ENCODE measurements around the gene ELL2. TPM values are rescaled to one million over a fixed set of nuclear protein-coding genes. Genes with fewer than 3 reads are reported as not detected.

ELL2 gene
- total and polyA plus RNA-seq, 2 of the 13 experiments (the other 11 are each of a cell fraction or from before 2014, with no cell fraction given): 78.9 to 97.1 TPM

DNA sequence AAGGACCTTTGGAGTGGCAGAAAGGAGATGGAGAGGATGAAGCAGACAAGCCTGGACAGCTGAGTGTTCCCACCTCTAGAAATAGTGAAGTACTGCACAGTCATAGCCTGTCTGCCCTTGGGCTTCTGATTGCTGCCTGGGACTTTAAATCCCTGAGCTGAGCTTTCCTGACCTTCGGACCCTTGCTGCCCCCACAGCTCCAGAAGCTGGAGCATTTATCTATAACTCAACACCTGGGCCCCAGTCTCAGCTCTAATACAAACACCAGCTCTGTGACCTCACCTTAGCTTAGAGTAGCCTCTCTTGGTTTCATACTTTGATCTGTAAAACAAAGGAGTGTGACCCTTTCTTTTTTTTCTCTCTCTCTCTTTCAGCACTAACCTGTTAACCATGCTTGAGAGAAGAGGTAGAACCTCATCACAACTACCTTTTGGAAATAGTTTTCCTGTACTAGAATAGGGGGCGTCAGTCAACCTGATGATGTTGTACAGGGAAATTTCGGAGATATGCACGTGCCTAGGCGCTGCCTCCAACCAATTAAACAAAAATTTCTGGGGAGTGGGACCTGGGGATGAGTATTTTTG, 25.4 kb upstream of the ELL2 start (continued):
- TF ChIP-seq, protein P1, sequence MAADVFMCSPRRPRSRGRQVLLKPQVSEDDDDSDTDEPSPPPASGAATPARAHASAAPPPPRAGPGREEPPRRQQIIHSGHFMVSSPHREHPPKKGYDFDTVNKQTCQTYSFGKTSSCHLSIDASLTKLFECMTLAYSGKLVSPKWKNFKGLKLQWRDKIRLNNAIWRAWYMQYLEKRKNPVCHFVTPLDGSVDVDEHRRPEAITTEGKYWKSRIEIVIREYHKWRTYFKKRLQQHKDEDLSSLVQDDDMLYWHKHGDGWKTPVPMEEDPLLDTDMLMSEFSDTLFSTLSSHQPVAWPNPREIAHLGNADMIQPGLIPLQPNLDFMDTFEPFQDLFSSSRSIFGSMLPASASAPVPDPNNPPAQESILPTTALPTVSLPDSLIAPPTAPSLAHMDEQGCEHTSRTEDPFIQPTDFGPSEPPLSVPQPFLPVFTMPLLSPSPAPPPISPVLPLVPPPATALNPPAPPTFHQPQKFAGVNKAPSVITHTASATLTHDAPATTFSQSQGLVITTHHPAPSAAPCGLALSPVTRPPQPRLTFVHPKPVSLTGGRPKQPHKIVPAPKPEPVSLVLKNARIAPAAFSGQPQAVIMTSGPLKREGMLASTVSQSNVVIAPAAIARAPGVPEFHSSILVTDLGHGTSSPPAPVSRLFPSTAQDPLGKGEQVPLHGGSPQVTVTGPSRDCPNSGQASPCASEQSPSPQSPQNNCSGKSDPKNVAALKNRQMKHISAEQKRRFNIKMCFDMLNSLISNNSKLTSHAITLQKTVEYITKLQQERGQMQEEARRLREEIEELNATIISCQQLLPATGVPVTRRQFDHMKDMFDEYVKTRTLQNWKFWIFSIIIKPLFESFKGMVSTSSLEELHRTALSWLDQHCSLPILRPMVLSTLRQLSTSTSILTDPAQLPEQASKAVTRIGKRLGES (CRISPR knock-in tag; IDR thresholded peaks at IDR 0.05; ENCODE audit: borderline replicate concordance): no peak
- TF ChIP-seq ZNF337 (CRISPR knock-in tag; IDR thresholded peaks at IDR 0.05; ENCODE audit: borderline replicate concordance, low read depth) (no peak), ZNF530 (CRISPR knock-in tag; IDR thresholded peaks at IDR 0.05; ENCODE audit: low read depth) (no peak), PLRG1 (conservative IDR thresholded peaks at IDR 0.05) (no peak), IKZF1 (IDR thresholded peaks at IDR 0.05) (no peak), ARNT2 (CRISPR knock-in tag; IDR thresholded peaks at IDR 0.05; ENCODE audit: low read depth) (peak; percentile 61; the same call in 1 of the 2 replicates), NCOA2 (CRISPR knock-in tag; IDR thresholded peaks at IDR 0.05) (peak; percentile 97), ZNF850 (CRISPR knock-in tag; conservative IDR thresholded peaks at IDR 0.05) (no peak), BRCA1 (CRISPR knock-in tag; IDR thresholded peaks at IDR 0.05) (0 out of 2 replicates have a peak, but pooled peaks have one; percentile 17), SOX5 (CRISPR knock-in tag; IDR thresholded peaks at IDR 0.05; ENCODE audit: borderline replicate concordance) (peak; percentile 99)
- TF ChIP-seq, protein P2, sequence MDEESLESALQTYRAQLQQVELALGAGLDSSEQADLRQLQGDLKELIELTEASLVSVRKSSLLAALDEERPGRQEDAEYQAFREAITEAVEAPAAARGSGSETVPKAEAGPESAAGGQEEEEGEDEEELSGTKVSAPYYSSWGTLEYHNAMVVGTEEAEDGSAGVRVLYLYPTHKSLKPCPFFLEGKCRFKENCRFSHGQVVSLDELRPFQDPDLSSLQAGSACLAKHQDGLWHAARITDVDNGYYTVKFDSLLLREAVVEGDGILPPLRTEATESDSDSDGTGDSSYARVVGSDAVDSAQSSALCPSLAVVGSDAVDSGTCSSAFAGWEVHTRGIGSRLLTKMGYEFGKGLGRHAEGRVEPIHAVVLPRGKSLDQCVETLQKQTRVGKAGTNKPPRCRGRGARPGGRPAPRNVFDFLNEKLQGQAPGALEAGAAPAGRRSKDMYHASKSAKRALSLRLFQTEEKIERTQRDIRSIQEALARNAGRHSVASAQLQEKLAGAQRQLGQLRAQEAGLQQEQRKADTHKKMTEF (CRISPR knock-in tag; IDR thresholded peaks at IDR 0.05): peak; percentile 96
- TF ChIP-seq, protein P3, sequence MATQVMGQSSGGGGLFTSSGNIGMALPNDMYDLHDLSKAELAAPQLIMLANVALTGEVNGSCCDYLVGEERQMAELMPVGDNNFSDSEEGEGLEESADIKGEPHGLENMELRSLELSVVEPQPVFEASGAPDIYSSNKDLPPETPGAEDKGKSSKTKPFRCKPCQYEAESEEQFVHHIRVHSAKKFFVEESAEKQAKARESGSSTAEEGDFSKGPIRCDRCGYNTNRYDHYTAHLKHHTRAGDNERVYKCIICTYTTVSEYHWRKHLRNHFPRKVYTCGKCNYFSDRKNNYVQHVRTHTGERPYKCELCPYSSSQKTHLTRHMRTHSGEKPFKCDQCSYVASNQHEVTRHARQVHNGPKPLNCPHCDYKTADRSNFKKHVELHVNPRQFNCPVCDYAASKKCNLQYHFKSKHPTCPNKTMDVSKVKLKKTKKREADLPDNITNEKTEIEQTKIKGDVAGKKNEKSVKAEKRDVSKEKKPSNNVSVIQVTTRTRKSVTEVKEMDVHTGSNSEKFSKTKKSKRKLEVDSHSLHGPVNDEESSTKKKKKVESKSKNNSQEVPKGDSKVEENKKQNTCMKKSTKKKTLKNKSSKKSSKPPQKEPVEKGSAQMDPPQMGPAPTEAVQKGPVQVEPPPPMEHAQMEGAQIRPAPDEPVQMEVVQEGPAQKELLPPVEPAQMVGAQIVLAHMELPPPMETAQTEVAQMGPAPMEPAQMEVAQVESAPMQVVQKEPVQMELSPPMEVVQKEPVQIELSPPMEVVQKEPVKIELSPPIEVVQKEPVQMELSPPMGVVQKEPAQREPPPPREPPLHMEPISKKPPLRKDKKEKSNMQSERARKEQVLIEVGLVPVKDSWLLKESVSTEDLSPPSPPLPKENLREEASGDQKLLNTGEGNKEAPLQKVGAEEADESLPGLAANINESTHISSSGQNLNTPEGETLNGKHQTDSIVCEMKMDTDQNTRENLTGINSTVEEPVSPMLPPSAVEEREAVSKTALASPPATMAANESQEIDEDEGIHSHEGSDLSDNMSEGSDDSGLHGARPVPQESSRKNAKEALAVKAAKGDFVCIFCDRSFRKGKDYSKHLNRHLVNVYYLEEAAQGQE (IDR thresholded peaks at IDR 0.05; ENCODE audit: borderline replicate concordance in 1 of 2, low read depth in 1 of 2, low read length in 2 of 2): peak in 1 of 2 experiments; percentile 76; a peak in 2 of 4 replicates
- TF ChIP-seq, protein P4, sequence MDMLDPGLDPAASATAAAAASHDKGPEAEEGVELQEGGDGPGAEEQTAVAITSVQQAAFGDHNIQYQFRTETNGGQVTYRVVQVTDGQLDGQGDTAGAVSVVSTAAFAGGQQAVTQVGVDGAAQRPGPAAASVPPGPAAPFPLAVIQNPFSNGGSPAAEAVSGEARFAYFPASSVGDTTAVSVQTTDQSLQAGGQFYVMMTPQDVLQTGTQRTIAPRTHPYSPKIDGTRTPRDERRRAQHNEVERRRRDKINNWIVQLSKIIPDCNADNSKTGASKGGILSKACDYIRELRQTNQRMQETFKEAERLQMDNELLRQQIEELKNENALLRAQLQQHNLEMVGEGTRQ (IDR thresholded peaks at IDR 0.05; ENCODE audit: low read depth, low read length): no peak
- TF ChIP-seq, protein P4 (CRISPR knock-in tag; IDR thresholded peaks at IDR 0.05; ENCODE audit: borderline replicate concordance): no peak
- TF ChIP-seq, protein P5, sequence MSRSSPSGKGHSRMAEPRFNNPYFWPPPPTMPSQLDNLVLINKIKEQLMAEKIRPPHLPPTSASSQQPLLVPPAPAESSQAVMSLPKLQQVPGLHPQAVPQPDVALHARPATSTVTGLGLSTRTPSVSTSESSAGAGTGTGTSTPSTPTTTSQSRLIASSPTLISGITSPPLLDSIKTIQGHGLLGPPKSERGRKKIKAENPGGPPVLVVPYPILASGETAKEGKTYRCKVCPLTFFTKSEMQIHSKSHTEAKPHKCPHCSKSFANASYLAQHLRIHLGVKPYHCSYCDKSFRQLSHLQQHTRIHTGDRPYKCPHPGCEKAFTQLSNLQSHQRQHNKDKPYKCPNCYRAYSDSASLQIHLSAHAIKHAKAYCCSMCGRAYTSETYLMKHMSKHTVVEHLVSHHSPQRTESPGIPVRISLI (CRISPR knock-in tag; IDR thresholded peaks at IDR 0.05; ENCODE audit: borderline replicate concordance): peak; percentile 97
- TF ChIP-seq, protein P6, sequence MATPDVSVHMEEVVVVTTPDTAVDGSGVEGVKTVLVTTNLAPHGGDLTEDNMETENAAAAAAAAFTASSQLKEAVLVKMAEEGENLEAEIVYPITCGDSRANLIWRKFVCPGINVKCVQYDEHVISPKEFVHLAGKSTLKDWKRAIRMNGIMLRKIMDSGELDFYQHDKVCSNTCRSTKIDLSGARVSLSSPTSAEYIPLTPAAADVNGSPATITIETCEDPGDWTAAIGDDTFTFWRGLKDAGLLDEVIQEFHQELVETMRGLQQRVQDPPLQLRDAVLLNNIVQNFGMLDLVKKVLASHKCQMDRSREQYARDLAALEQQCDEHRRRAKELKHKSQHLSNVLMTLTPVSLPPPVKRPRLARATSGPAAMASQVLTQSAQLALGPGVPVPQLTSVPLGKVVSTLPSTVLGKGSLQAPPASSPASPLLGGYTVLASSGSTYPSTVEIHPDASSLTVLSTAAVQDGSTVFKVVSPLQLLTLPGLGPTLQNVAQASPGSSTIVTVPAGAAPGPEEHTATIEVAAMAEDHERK (CRISPR knock-in tag; IDR thresholded peaks at IDR 0.05; ENCODE audit: low read depth): no peak

Measured in HepG2 (cell line).